GM19240 (cell line): Measurements from ENCODE around the gene FCAMR.

Source experiments
- DNase-seq: peaks from one replicate; pipeline ENCODE4 v3.0.0; 2011; ENCODE audit warnings: low spot score; ENCODE audit not compliant: insufficient read length

Gene FCAMR

GRCh38 chr1:207000651-207001291 is 30.5 kb upstream of the FCAMR start:
- DNase-seq: no peak

GRCh38 chr1:206998816-206999215 is 28.6 kb upstream of the FCAMR start:
- no peak for DNase-seq

- DNase-seq: no peak
Observed at GRCh38 chr1:206992790-206993189, 22.5 kb upstream of the FCAMR start.

GRCh38 chr1:206987873-206988272 is 17.6 kb upstream of the FCAMR start:
- no peak for DNase-seq

- DNase-seq: no peak
Observed at GRCh38 chr1:206986885-206987284, 16.6 kb upstream of the FCAMR start.

- DNase-seq: no peak
Observed at GRCh38 chr1:206986402-206986801, 16.1 kb upstream of the FCAMR start.

- DNase-seq: no peak
Observed at GRCh38 chr1:206985162-206985749, 15.0 kb upstream of the FCAMR start.

- DNase-seq: peak; percentile 43
Observed at GRCh38 chr1:206982216-206982615, 12.0 kb upstream of the FCAMR start.

GRCh38 chr1:206979379-206980043 is 9.3 kb upstream of the FCAMR start:
- no peak for DNase-seq

GRCh38 chr1:206978259-206978658 is 8.0 kb upstream of the FCAMR start:
- no peak for DNase-seq

GRCh38 chr1:206975306-206975705 is 5.0 kb upstream of the FCAMR start:
- DNase-seq: no peak

- DNase-seq: no peak
Observed at GRCh38 chr1:206974140-206974539, 3.9 kb upstream of the FCAMR start.

- no peak for DNase-seq
Observed at GRCh38 chr1:206972728-206973127, 2.5 kb upstream of the FCAMR start.

GRCh38 chr1:206971029-206971655 is 882 bp upstream of the FCAMR start:
- no peak for DNase-seq

GRCh38 chr1:206969090-206969489 is 1.2 kb downstream of the FCAMR start:
- no peak for DNase-seq

- DNase-seq: no peak
Observed at GRCh38 chr1:206967096-206967849, 3.0 kb downstream of the FCAMR start.

- DNase-seq: no peak
Observed at GRCh38 chr1:206965781-206966180, 4.5 kb downstream of the FCAMR start.

GRCh38 chr1:206963740-206964139 is 6.5 kb downstream of the FCAMR start:
- DNase-seq: no peak

GRCh38 chr1:206963119-206963712 is 7.0 kb downstream of the FCAMR start:
- DNase-seq: no peak

GRCh38 chr1:206962272-206962671 is 8.0 kb downstream of the FCAMR start:
- no peak for DNase-seq

GRCh38 chr1:206961668-206962067 is 8.6 kb downstream of the FCAMR start:
- no peak for DNase-seq
